Endothelial cell of umbilical vein (primary cell): Measurements from ENCODE around the gene PKD1L1.

Source experiments
- CTCF ChIP-seq, 2 donors: IDR thresholded peaks; 1 replicate in 1 of 2; 2 replicates in 1 of 2; pipeline ENCODE4 v1.5.1; 2011; ENCODE audit warnings: low read length in 2 of 2, mild to moderate bottlenecking in 2 of 2, moderate library complexity in 2 of 2, control low read depth in 1 of 2, inconsistent platforms in 1 of 2, low read depth in 1 of 2; ENCODE audit not compliant: insufficient read depth in 1 of 2; ENCODE audit errors: extremely low read depth in 1 of 2
- JUN ChIP-seq: IDR thresholded peaks from 2 replicates; pipeline ENCODE4 v1.6.1; 2011; ENCODE audit warnings: borderline replicate concordance, low read depth; ENCODE audit not compliant: insufficient read length, insufficient read depth
- POLR2AphosphoS5 ChIP-seq: IDR thresholded peaks from 2 replicates; pipeline ENCODE4 v1.6.1; 2012; ENCODE audit warnings: low read depth, mild to moderate bottlenecking, control low read depth, low read length, moderate library complexity; ENCODE audit not compliant: insufficient read depth

GRCh38 chr7:47734949-47735291 is 213.3 kb downstream of the PKD1L1 start:
- TF ChIP-seq JUN (no peak), CTCF (IDR thresholded peaks at IDR 0.05; ENCODE audit: extremely low read depth in 1 of 2, insufficient read depth in 1 of 2, low read depth in 1 of 2, low read length in 2 of 2) (no peak), POLR2AphosphoS5 (no peak)
